K562 (cell line): ENCODE data around the gene USHBP1. TPM values are rescaled to one million over a fixed set of nuclear protein-coding genes. Genes with fewer than 3 reads are reported as not detected.
A peak's percentile ranks its signal among the peaks of the same experiment; 100 is the strongest.

Experiments used
- E2F6 ChIP-seq, 2 experiments: IDR thresholded peaks; 2 replicates each; pipeline ENCODE4 v1.6.1; 2011; ENCODE audit warnings: borderline replicate concordance in 1 of 2, control low read depth in 1 of 2, low read depth in 1 of 2, low read length in 1 of 2, mild to moderate bottlenecking in 1 of 2, mixed read lengths in 1 of 2, moderate library complexity in 1 of 2; ENCODE audit not compliant: insufficient read depth in 1 of 2, insufficient read length in 1 of 2, poor library complexity in 1 of 2, severe bottlenecking in 1 of 2; ENCODE audit errors: extremely low read depth in 1 of 2
- ETV6 ChIP-seq, 3 experiments: fragments of 150-350 bp in 1 of 3; sonication (generic) in 1 of 3; formaldehyde crosslinking in 1 of 3; IDR thresholded peaks; 2 replicates each; pipeline versions ENCODE4 v1.6.1 to v1.8.0; 2014 to 2022; ENCODE audit warnings: borderline replicate concordance in 2 of 3, low read depth in 2 of 3, antibody characterized with exemption in 1 of 3, low read length in 1 of 3, mild to moderate bottlenecking in 1 of 3, missing genetic modification reagents in 1 of 3
- FOSL1 ChIP-seq: fragments of 200-800 bp; sonication (Bioruptor generic); conservative IDR thresholded peaks from 2 replicates; pipeline ENCODE4 v1.6.1; 2016; ENCODE audit warnings: missing genetic modification characterization, missing compliant biosample characterization
- FOXK2 ChIP-seq, 2 experiments: fragments of 450-650 bp; IDR thresholded peaks in 1 of 2; conservative IDR thresholded peaks in 1 of 2; 2 replicates each; pipeline ENCODE4 v1.6.1; 2016; ENCODE audit warnings: low read depth in 2 of 2, mild to moderate bottlenecking in 1 of 2
- GATA2 ChIP-seq: sonication (generic); formaldehyde crosslinking; IDR thresholded peaks from 2 replicates; pipeline ENCODE4 v1.4.0; 2020; ENCODE audit warnings: mild to moderate bottlenecking, missing genetic modification reagents
- HMGXB4 ChIP-seq: sonication (generic); formaldehyde crosslinking; IDR thresholded peaks from 2 replicates; pipeline ENCODE4 v1.8.1; 2023; ENCODE audit warnings: mild to moderate bottlenecking, missing genetic modification reagents
- LEF1 ChIP-seq: fragments of 450-650 bp; IDR thresholded peaks from 2 replicates; pipeline ENCODE4 v1.6.1; 2016; ENCODE audit warnings: mild to moderate bottlenecking
- NR1H2 ChIP-seq: sonication (generic); formaldehyde crosslinking; IDR thresholded peaks from 2 replicates; pipeline ENCODE4 v1.4.0; 2020; ENCODE audit warnings: mild to moderate bottlenecking, missing genetic modification reagents
- RNF2 ChIP-seq: sonication (generic); IDR thresholded peaks from 2 replicates; pipeline ENCODE4 v1.6.1; 2016
- SIRT6 ChIP-seq: IDR thresholded peaks from one replicate; pipeline ENCODE4 v1.6.1; 2012; ENCODE audit warnings: low read depth, mild to moderate bottlenecking, control low read depth, inconsistent platforms, low read length, moderate library complexity
- SIX5 ChIP-seq, 2 experiments: IDR thresholded peaks; 2 replicates each; pipeline ENCODE4 v1.6.1; 2011; ENCODE audit warnings: low read length in 2 of 2, borderline replicate concordance in 1 of 2, low read depth in 1 of 2, mild to moderate bottlenecking in 1 of 2, moderate library complexity in 1 of 2; ENCODE audit not compliant: insufficient read depth in 1 of 2
- SP1 ChIP-seq: sonication (generic); formaldehyde crosslinking; IDR thresholded peaks from 2 replicates; pipeline ENCODE4 v1.8.1; 2022; ENCODE audit warnings: mild to moderate bottlenecking, missing genetic modification reagents
- TFAP4 ChIP-seq: sonication (generic); formaldehyde crosslinking; IDR thresholded peaks from 2 replicates; pipeline ENCODE4 v1.8.0; 2022; ENCODE audit warnings: missing genetic modification reagents, mild to moderate bottlenecking, moderate library complexity, borderline replicate concordance
- TSC22D4 ChIP-seq: fragments of 450-650 bp; IDR thresholded peaks from 2 replicates; pipeline ENCODE4 v1.6.1; 2016; ENCODE audit warnings: missing genetic modification characterization, missing biosample characterization, control low read depth
- XRCC5 ChIP-seq: fragments of 200-400 bp; formaldehyde crosslinking; IDR thresholded peaks from 2 replicates; pipeline ENCODE4 v1.6.1; 2017; ENCODE audit warnings: low read depth, mild to moderate bottlenecking, low read length
- ZNF143 ChIP-seq: sonication (generic); formaldehyde crosslinking; IDR thresholded peaks from 2 replicates; pipeline ENCODE4 v1.9.0; 2022; ENCODE audit warnings: mild to moderate bottlenecking, missing genetic modification reagents
- ZNF174 ChIP-seq: fragments of 250-450 bp; sonication (Bioruptor Pico); IDR thresholded peaks from 2 replicates; pipeline ENCODE4 v1.4.0; 2020; ENCODE audit warnings: mild to moderate bottlenecking
- ZNF263 ChIP-seq: sonication (generic); formaldehyde crosslinking; IDR thresholded peaks from 2 replicates; pipeline ENCODE4 v1.8.0; 2022; ENCODE audit warnings: mild to moderate bottlenecking, missing genetic modification reagents, borderline replicate concordance
- polyA plus RNA-seq, 8 experiments: library from polyadenylated mRNA; depleted of rRNA in 4 of 8; stranded (reverse) in 5 of 8; unstranded in 3 of 8; fragments of >200 nt; fragmentation: Nextera tagmentation in 2 of 8; fragmentation: Illumina TruSeq in 1 of 8; extraction: Ambion mirVana in 2 of 8; extraction: Trizol in 1 of 8; gene quantifications; 2 replicates each; pipeline versions ENCODE4 v1.2.1 to v1.2.3, GENCODE V29; 2011 to 2014; ENCODE audit warnings: inconsistent platforms in 1 of 8, missing spikeins in 1 of 8
- total RNA-seq, 7 experiments: library from RNA; depleted of rRNA in 6 of 7; stranded (reverse); fragments of >200 nt in 6 of 7; fragmentation: Illumina TruSeq in 2 of 7; extraction: Trizol in 2 of 7; gene quantifications; 2 replicates each; pipeline versions ENCODE4 v1.2.1 to v1.2.3, GENCODE V29; 2011 to 2021; ENCODE audit warnings: low replicate concordance in 1 of 7
- TF ChIP-seq, protein P1 (sequence below), 2 experiments: fragments of 200-800 bp in 1 of 2; sonication (Bioruptor generic) in 1 of 2; sonication (generic) in 1 of 2; formaldehyde crosslinking in 1 of 2; IDR thresholded peaks in 1 of 2; conservative IDR thresholded peaks in 1 of 2; 2 replicates each; pipeline versions ENCODE4 v1.5.0 to v1.6.1; 2016 to 2020; ENCODE audit warnings: missing compliant biosample characterization in 1 of 2, missing genetic modification characterization in 1 of 2, missing genetic modification reagents in 1 of 2

USHBP1 gene
- total and polyA plus RNA-seq, 9 of the 15 experiments (the other 6 are each of a cell fraction or from before 2014, with no cell fraction given) = 0.03 to 0.10 (median 0.05) TPM; not detected in 5

DNA sequence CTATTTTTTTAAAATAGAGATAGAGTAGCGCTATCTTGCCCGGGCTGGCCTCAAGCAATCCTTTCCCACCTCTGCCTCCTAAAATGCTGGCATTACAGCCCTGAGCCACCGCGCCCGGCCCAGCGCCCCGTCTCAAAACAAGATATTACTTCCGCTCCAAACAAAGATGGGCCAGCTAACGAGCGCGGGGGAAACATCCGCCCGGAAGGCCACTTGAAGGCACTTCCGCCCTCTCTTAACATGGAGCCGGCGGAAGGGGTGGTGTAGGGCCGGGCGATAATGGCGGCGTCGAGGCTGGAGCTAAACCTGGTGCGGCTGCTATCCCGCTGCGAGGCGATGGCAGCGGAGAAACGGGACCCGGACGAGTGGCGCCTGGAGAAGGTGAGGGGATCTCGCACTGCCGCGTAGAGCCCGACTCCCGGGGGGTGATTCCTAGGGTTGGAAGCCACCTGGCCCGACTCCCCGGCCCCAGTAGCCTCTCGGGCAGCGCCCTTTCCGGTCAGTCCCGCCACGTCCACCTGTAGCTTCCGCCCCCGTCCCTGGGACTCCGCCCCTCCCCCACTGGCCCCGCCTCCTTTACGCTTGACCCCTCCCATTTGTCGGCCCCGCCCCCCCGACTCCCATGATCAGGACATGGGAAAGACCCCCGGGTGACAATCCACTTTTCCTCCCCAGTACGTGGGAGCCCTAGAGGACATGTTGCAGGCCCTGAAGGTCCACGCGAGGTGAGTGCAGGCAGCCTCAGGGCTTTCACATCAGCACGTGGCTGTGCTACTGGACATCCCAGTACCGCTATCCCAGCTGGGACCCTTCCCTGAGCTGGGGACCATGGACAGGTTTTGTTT lies 49.2 kb downstream of the USHBP1 start, which contains the start of gene USE1 (continued):
- TF ChIP-seq GATA2 (CRISPR knock-in tag) (no peak), TSC22D4 (tag) (no peak), NR1H2 (CRISPR knock-in tag) (no peak; the same call in 1 of the 2 replicates), XRCC5 (no peak; the same call in 1 of the 2 replicates), E2F6 (IDR thresholded peaks at IDR 0.05; ENCODE audit: borderline replicate concordance in 1 of 2, extremely low read depth in 1 of 2, insufficient read depth in 1 of 2, insufficient read length in 1 of 2, low read depth in 1 of 2, low read length in 1 of 2, poor library complexity in 1 of 2, severe bottlenecking in 1 of 2) (peak; percentile 38 to 68), SIRT6 (no peak), ZNF263 (CRISPR knock-in tag) (no peak), TFAP4 (CRISPR knock-in tag) (peak; percentile 80), SIX5 (IDR thresholded peaks at IDR 0.05; ENCODE audit: borderline replicate concordance in 1 of 2, insufficient read depth in 1 of 2, low read depth in 1 of 2, low read length in 2 of 2) (peak; percentile 69 to 78), FOXK2 (conservative IDR thresholded peaks at IDR 0.05 in 1 of 2, IDR thresholded peaks at IDR 0.05 in 1 of 2; ENCODE audit: low read depth in 2 of 2) (peak; percentile 93 to 97), HMGXB4 (CRISPR knock-in tag) (peak; percentile 88; the same call in 1 of the 2 replicates), ZNF143 (0 out of 2 replicates have a peak, but pooled peaks have one; percentile 56), SP1 (peak; percentile 94), ETV6 (IDR thresholded peaks at IDR 0.05; ENCODE audit: borderline replicate concordance in 1 of 2, low read depth in 2 of 2, low read length in 1 of 2) (peak; percentile 33 to 63; a peak in 2 of 4 replicates), ETV6 (CRISPR knock-in tag; IDR thresholded peaks at IDR 0.05; ENCODE audit: borderline replicate concordance) (no peak), ZNF174 (no peak), LEF1 (no peak), RNF2 (peak; percentile 72; the same call in 1 of the 2 replicates), FOSL1 (no peak)
- TF ChIP-seq, protein P1, sequence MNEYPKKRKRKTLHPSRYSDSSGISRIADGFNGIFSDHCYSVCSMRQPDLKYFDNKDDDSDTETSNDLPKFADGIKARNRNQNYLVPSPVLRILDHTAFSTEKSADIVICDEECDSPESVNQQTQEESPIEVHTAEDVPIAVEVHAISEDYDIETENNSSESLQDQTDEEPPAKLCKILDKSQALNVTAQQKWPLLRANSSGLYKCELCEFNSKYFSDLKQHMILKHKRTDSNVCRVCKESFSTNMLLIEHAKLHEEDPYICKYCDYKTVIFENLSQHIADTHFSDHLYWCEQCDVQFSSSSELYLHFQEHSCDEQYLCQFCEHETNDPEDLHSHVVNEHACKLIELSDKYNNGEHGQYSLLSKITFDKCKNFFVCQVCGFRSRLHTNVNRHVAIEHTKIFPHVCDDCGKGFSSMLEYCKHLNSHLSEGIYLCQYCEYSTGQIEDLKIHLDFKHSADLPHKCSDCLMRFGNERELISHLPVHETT (CRISPR knock-in tag; conservative IDR thresholded peaks at IDR 0.05 in 1 of 2, IDR thresholded peaks at IDR 0.05 in 1 of 2) = peak in 1 of 2 experiments; percentile 82; a peak in 2 of 4 replicates
